Astrocyte (in vitro differentiated cells and primary cell): Measurements from ENCODE around the gene POLD2. TPM values are rescaled to one million over a fixed set of nuclear protein-coding genes. Genes with fewer than 3 reads are reported as not detected.

ENCODE experiments used
- DNase-seq: peaks from one replicate; pipeline ENCODE4 v3.0.0-alpha.2; 2010; ENCODE audit warnings: low read depth
- FAIRE-seq: peaks from 2 replicates; lab custom pipeline; 2011; peaks lifted over from hg19 to GRCh38; lab: Jason Lieb, UNC
- H2AFZ ChIP-seq: 2 replicates; pipeline ENCODE4 v1.6.0; 2012; ENCODE audit warnings: low read depth, low read length, inconsistent platforms
- H3K27ac ChIP-seq: 2 replicates; pipeline ENCODE4 v1.5.1; 2011; ENCODE audit warnings: low read depth, low read length, inconsistent platforms
- H3K27me3 ChIP-seq: 2 replicates; pipeline ENCODE4 v1.6.0; 2011; ENCODE audit warnings: low read length, inconsistent platforms; ENCODE audit not compliant: insufficient read depth
- H3K36me3 ChIP-seq: 2 replicates; pipeline ENCODE4 v1.5.1; 2011; ENCODE audit warnings: low read length, inconsistent platforms; ENCODE audit not compliant: insufficient read depth
- H3K4me1 ChIP-seq: 2 replicates; pipeline ENCODE4 v1.5.1; 2011; ENCODE audit warnings: low read length, inconsistent platforms; ENCODE audit not compliant: insufficient read depth
- H3K4me2 ChIP-seq: 2 replicates; pipeline ENCODE4 v1.6.0; 2012; ENCODE audit warnings: low read length, inconsistent platforms
- H3K4me3 ChIP-seq: 2 replicates; pipeline ENCODE4 v1.5.1; 2011; ENCODE audit warnings: low read depth, mild to moderate bottlenecking, low read length, inconsistent platforms; ENCODE audit not compliant: insufficient read depth
- H3K79me2 ChIP-seq: 2 replicates; pipeline ENCODE4 v1.6.0; 2012; ENCODE audit warnings: mild to moderate bottlenecking, low read length, inconsistent platforms; ENCODE audit not compliant: insufficient read depth
- H3K9ac ChIP-seq: 2 replicates; pipeline ENCODE4 v1.6.0; 2012; ENCODE audit warnings: mild to moderate bottlenecking, low read length, inconsistent platforms
- H3K9me3 ChIP-seq: 2 replicates; pipeline ENCODE4 v1.5.1; 2012; ENCODE audit warnings: low read depth, mild to moderate bottlenecking, low read length, inconsistent platforms; ENCODE audit not compliant: insufficient read depth
- H4K20me1 ChIP-seq: 2 replicates; pipeline ENCODE4 v1.6.0; 2012; ENCODE audit warnings: low read length, inconsistent platforms; ENCODE audit not compliant: insufficient read depth
- H3K27ac Mint-ChIP-seq: one replicate; pipeline ENCODE4 v1.8.0; 2021; ENCODE audit warnings: mild to moderate bottlenecking, mixed read lengths; ENCODE audit not compliant: unreplicated experiment
- H3K27me3 Mint-ChIP-seq: one replicate; pipeline ENCODE4 v1.8.0; 2021; ENCODE audit warnings: low read depth, mixed read lengths; ENCODE audit not compliant: unreplicated experiment
- H3K36me3 Mint-ChIP-seq: one replicate; pipeline ENCODE4 v1.8.0; 2021; ENCODE audit warnings: low read depth, mixed read lengths; ENCODE audit not compliant: unreplicated experiment
- H3K4me1 Mint-ChIP-seq: one replicate; pipeline ENCODE4 v1.8.0; 2021; ENCODE audit warnings: low read depth, mixed read lengths; ENCODE audit not compliant: unreplicated experiment
- H3K4me3 Mint-ChIP-seq: one replicate; pipeline ENCODE4 v1.8.0; 2021; ENCODE audit warnings: mild to moderate bottlenecking, moderate library complexity, mixed read lengths; ENCODE audit not compliant: unreplicated experiment
- H3K9me3 Mint-ChIP-seq: one replicate; pipeline ENCODE4 v1.8.0; 2021; ENCODE audit warnings: mild to moderate bottlenecking, mixed read lengths; ENCODE audit not compliant: unreplicated experiment
- CTCF ChIP-seq: IDR thresholded peaks from 2 replicates; pipeline ENCODE4 v1.5.1; 2011; ENCODE audit warnings: low read depth, mild to moderate bottlenecking, inconsistent platforms, low read length, moderate library complexity; ENCODE audit not compliant: insufficient read depth
- EZH2 ChIP-seq: IDR thresholded peaks from 2 replicates; pipeline ENCODE4 v1.6.1; 2012; ENCODE audit warnings: mild to moderate bottlenecking, low read length, inconsistent platforms; ENCODE audit not compliant: insufficient read depth
- total RNA-seq: library from RNA; stranded (reverse); gene quantifications from 2 replicates; pipeline ENCODE4 v1.2.1, GENCODE V29; 2021

POLD2 gene
- total RNA-seq, 1 donor from 2014 or later = 67.7 TPM

- peaks cover 18% of the 10 kb centered on the region for H3K9me3 Mint-ChIP-seq
- no peak overlapping the region for H3K4me3 ChIP-seq
- H3K27me3 ChIP-seq = no peaks in the 10 kb centered on the region
- peaks cover 5% of the 10 kb centered on the region for H4K20me1 ChIP-seq
- H3K4me1 Mint-ChIP-seq = peaks cover 8% of the 10 kb centered on the region
- H2AFZ ChIP-seq = no peak overlapping the region
- H3K9me3 ChIP-seq = no peaks in the 10 kb centered on the region
- H3K27ac ChIP-seq = no peak overlapping the region
- H3K4me1 ChIP-seq = peaks cover 12% of the 10 kb centered on the region
- no peak for DNase-seq
- H3K9ac ChIP-seq = no peak overlapping the region
- no peak overlapping the region for H3K4me2 ChIP-seq
- H3K36me3 Mint-ChIP-seq = peaks cover 8% of the 10 kb centered on the region
- H3K36me3 ChIP-seq = peaks cover 9% of the 10 kb centered on the region
- peaks cover 3% of the 10 kb centered on the region for H3K27me3 Mint-ChIP-seq
- no peak for TF ChIP-seq CTCF
- TF ChIP-seq EZH2 = no peak
- FAIRE-seq = no peak
- peaks cover 26% of the 10 kb centered on the region for H3K79me2 ChIP-seq
- peak overlapping the region; percentile 5 for H3K4me3 Mint-ChIP-seq
- peak overlapping the region; percentile 47 for H3K27ac Mint-ChIP-seq
Measured at GRCh38 chr7:44124822-44125202, 1.5 kb upstream of the POLD2 start.

GRCh38 chr7:44122529-44122928 is 819 bp downstream of the POLD2 start:
- no peak for FAIRE-seq
- H3K27me3 ChIP-seq = no peaks in the 10 kb centered on the region
- peaks cover 8% of the 10 kb centered on the region for H4K20me1 ChIP-seq
- peaks cover 12% of the 10 kb centered on the region for H3K9me3 Mint-ChIP-seq
- peaks cover 12% of the 10 kb centered on the region for H3K4me1 ChIP-seq
- no peaks in the 10 kb centered on the region for H3K9me3 ChIP-seq
- peaks cover 19% of the 10 kb centered on the region for H3K36me3 Mint-ChIP-seq
- peak overlapping the region; percentile 72 for H3K27ac ChIP-seq
- H3K36me3 ChIP-seq = peaks cover 14% of the 10 kb centered on the region
- H3K79me2 ChIP-seq = peaks cover 35% of the 10 kb centered on the region
- H3K27me3 Mint-ChIP-seq = peaks cover 2% of the 10 kb centered on the region
- peak overlapping the region; percentile 93 for H3K4me2 ChIP-seq
- H3K4me3 ChIP-seq = peak overlapping the region; percentile 62
- no peak for DNase-seq
- peak overlapping the region; percentile 84 for H3K4me3 Mint-ChIP-seq
- TF ChIP-seq CTCF (no peak), EZH2 (no peak)
- peak overlapping the region; percentile 76 for H3K9ac ChIP-seq
- no peak overlapping the region for H2AFZ ChIP-seq
- H3K27ac Mint-ChIP-seq = peak overlapping the region; percentile 48
- H3K4me1 Mint-ChIP-seq = peaks cover 8% of the 10 kb centered on the region

DNA sequence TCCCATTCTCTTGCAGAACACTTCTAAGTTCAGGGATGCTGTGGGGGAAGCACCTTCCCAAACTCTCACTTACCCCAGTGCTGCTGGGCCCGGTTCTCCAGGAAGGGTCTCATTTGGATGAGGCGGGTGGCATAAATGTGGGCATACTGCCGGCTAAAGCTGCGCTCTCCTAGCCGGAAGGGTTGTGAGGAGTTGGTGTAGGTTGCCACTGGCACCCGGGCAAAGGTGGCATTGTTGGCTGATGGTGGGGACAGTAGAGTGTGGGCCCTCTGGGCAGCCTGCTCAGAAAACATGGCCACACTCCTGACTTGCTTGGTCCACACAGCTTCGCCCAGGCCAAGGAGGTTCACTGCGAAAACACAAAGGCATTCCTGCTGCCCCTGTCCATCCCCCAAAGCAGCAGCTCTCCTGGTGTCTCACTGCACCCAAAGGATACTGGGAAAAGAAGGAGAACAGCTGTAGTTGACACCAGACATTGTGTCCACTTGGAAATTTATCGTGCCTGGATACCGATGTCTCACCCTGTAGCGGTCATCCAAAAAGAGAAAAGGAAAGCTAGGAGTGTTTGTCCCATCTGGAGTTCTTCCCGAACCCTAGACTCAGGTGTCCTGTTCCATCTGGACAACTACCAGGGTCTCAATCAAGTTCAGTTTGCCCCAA is 1.5 kb downstream of the POLD2 start:
- peaks cover 18% of the 10 kb centered on the region for H3K36me3 Mint-ChIP-seq
- H3K4me1 Mint-ChIP-seq = peaks cover 8% of the 10 kb centered on the region
- Histone ChIP-seq H3K9me3 (no peaks in the 10 kb centered on the region), H3K4me3 (peak overlapping the region; percentile 62), H3K27me3 (no peaks in the 10 kb centered on the region), H4K20me1 (peaks cover 8% of the 10 kb centered on the region), H3K4me1 (peaks cover 12% of the 10 kb centered on the region), H3K36me3 (peaks cover 16% of the 10 kb centered on the region), H3K79me2 (peaks cover 35% of the 10 kb centered on the region), H3K9ac (no peak overlapping the region), H3K4me2 (peak overlapping the region; percentile 93), H2AFZ (no peak overlapping the region), H3K27ac (no peak overlapping the region)
- no peak overlapping the region for H3K4me3 Mint-ChIP-seq
- peaks cover 8% of the 10 kb centered on the region for H3K9me3 Mint-ChIP-seq
- no peak for DNase-seq
- TF ChIP-seq EZH2 (no peak), CTCF (no peak)
- FAIRE-seq = no peak
- no peaks in the 10 kb centered on the region for H3K27me3 Mint-ChIP-seq
- H3K27ac Mint-ChIP-seq = no peak overlapping the region
